GM19035 (cell line): ENCODE measurements around the gene NMT2.
"Not testable (repeated sequence)": the region's sequence is repeated elsewhere in the genome, so short reads cannot be mapped to it uniquely, and the experiment has no call there.

Source experiments
- ATAC-seq: cut with Tn5 transposase; IDR thresholded peaks from one replicate; pipeline ENCODE4 v1.9.1; 2021; ENCODE audit not compliant: unreplicated experiment

The NMT2 gene

GRCh38 chr10:15168291-15168785 lies at the start of gene NMT2:
TSS of gene NMT2 (minus strand) at chr10:15168693. CDS start at chr10:15168612, 81 bp downstream.
- peak; percentile 94 for ATAC-seq

GRCh38 chr10:15216700-15217099 lies 48.2 kb upstream of the NMT2 start:
- ATAC-seq: no peak

GRCh38 chr10:15214237-15214636 lies 45.7 kb upstream of the NMT2 start:
- ATAC-seq: no peak

GRCh38 chr10:15213461-15213861 lies 45.0 kb upstream of the NMT2 start:
- no peak for ATAC-seq

GRCh38 chr10:15211464-15211979 lies 43.0 kb upstream of the NMT2 start:
- ATAC-seq: no peak

- ATAC-seq: no peak
These were observed 42.0 kb upstream of the NMT2 start for GRCh38 chr10:15210521-15210920.

- ATAC-seq: peak; percentile 72
These were observed 41.5 kb upstream of the NMT2 start for GRCh38 chr10:15209827-15210509.

GRCh38 chr10:15208221-15208620 lies 39.7 kb upstream of the NMT2 start:
- ATAC-seq: no peak

GRCh38 chr10:15207410-15207809 lies 38.9 kb upstream of the NMT2 start:
- not testable (repeated sequence) for ATAC-seq

GRCh38 chr10:15202639-15203038 lies 34.1 kb upstream of the NMT2 start:
- ATAC-seq: no peak

- ATAC-seq: not testable (repeated sequence)
These were observed 33.8 kb upstream of the NMT2 start for GRCh38 chr10:15202301-15202621.

GRCh38 chr10:15201589-15202300 lies 33.3 kb upstream of the NMT2 start:
- no peak for ATAC-seq

GRCh38 chr10:15200626-15201025 lies 32.1 kb upstream of the NMT2 start:
- no peak for ATAC-seq

GRCh38 chr10:15197911-15198310 lies 29.4 kb upstream of the NMT2 start:
- ATAC-seq: no peak

GRCh38 chr10:15197276-15197675 lies 28.8 kb upstream of the NMT2 start:
- ATAC-seq: no peak

GRCh38 chr10:15196021-15196834 lies 27.7 kb upstream of the NMT2 start:
- ATAC-seq: no peak

- ATAC-seq: no peak
These were observed 20.8 kb upstream of the NMT2 start for GRCh38 chr10:15189133-15189885.

GRCh38 chr10:15188603-15189002 lies 20.1 kb upstream of the NMT2 start:
- ATAC-seq: no peak

- ATAC-seq: no peak
These were observed 15.4 kb upstream of the NMT2 start for GRCh38 chr10:15183689-15184481.
